ENCODE results near the gene JAKMIP2. TPM values are rescaled to one million over a fixed set of nuclear protein-coding genes. Genes with fewer than 3 reads are reported as not detected.

Gene JAKMIP2
- polyA plus RNA-seq, 1 donor from 2014 or later, result 46.3 TPM

DNA sequence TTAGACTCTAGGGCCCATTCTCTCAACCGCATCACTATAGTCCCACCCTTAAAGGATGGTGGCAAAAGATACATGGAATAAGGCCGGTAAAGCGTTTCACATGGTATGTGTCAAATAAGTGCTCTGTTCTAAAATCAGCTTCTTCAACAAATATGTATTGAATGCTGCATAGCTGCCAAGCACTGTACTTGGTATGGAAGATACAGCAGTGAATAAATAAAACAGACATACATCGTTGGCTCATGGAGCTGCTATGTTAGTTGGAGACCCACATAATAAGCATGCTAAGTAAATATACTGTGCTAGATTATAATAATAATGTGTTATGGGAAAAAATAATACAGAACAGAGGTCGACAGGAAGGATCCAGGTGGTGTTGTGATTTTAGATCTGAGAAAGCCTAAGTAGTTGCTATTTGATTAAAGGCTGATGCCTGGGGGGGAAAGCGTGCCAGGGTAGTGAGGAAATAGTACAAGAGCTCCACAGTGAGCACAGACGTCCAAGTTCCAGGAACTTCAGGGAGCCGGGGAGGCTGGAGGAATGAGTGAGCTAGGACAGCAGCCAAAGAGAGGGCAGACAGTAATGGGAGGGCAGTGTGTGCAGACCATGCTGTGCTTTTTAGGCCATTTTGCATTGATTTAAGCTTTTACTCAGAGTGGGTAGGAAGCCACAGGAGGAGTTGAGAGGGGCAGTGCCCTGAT is 93.7 kb downstream of the JAKMIP2 start:
- H3K4me2 ChIP-seq (ENCODE audit: low read length), result no peak overlapping the region
- no peak overlapping the region for H3K27ac ChIP-seq (ENCODE audit: low read length)
- H3F3A ChIP-seq (ENCODE audit: insufficient read depth, low read length, poor library complexity, severe bottlenecking), result no peaks in the 10 kb centered on the region
- peaks cover 23% of the 10 kb centered on the region for H3K79me2 ChIP-seq (replicated peaks; ENCODE audit: insufficient read depth, low read length)
- no peaks in the 10 kb centered on the region for H3K9me3 ChIP-seq (ENCODE audit: low read length)
- TF ChIP-seq MXI1 (conservative IDR thresholded peaks at IDR 0.05; ENCODE audit: poor library complexity, severe bottlenecking), result no peak
- TF ChIP-seq SMC3 (conservative IDR thresholded peaks at IDR 0.05; ENCODE audit: poor library complexity), result no peak
- TF ChIP-seq EP300 (conservative IDR thresholded peaks at IDR 0.05; ENCODE audit: poor library complexity, severe bottlenecking), result no peak
- no peak for TF ChIP-seq POLR2AphosphoS5 (IDR thresholded peaks at IDR 0.05)
- no peak for TF ChIP-seq RAD21 (conservative IDR thresholded peaks at IDR 0.05)
- TF ChIP-seq, protein P1, sequence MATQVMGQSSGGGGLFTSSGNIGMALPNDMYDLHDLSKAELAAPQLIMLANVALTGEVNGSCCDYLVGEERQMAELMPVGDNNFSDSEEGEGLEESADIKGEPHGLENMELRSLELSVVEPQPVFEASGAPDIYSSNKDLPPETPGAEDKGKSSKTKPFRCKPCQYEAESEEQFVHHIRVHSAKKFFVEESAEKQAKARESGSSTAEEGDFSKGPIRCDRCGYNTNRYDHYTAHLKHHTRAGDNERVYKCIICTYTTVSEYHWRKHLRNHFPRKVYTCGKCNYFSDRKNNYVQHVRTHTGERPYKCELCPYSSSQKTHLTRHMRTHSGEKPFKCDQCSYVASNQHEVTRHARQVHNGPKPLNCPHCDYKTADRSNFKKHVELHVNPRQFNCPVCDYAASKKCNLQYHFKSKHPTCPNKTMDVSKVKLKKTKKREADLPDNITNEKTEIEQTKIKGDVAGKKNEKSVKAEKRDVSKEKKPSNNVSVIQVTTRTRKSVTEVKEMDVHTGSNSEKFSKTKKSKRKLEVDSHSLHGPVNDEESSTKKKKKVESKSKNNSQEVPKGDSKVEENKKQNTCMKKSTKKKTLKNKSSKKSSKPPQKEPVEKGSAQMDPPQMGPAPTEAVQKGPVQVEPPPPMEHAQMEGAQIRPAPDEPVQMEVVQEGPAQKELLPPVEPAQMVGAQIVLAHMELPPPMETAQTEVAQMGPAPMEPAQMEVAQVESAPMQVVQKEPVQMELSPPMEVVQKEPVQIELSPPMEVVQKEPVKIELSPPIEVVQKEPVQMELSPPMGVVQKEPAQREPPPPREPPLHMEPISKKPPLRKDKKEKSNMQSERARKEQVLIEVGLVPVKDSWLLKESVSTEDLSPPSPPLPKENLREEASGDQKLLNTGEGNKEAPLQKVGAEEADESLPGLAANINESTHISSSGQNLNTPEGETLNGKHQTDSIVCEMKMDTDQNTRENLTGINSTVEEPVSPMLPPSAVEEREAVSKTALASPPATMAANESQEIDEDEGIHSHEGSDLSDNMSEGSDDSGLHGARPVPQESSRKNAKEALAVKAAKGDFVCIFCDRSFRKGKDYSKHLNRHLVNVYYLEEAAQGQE (IDR thresholded peaks at IDR 0.05; ENCODE audit: borderline replicate concordance), result no peak
- no peak for TF ChIP-seq EZH2 (IDR thresholded peaks at IDR 0.05; ENCODE audit: borderline replicate concordance, insufficient read depth, low read length, poor library complexity, severe bottlenecking)
- TF ChIP-seq TAF1 (IDR thresholded peaks at IDR 0.05; ENCODE audit: low read depth), result no peak
- TF ChIP-seq, protein P2, sequence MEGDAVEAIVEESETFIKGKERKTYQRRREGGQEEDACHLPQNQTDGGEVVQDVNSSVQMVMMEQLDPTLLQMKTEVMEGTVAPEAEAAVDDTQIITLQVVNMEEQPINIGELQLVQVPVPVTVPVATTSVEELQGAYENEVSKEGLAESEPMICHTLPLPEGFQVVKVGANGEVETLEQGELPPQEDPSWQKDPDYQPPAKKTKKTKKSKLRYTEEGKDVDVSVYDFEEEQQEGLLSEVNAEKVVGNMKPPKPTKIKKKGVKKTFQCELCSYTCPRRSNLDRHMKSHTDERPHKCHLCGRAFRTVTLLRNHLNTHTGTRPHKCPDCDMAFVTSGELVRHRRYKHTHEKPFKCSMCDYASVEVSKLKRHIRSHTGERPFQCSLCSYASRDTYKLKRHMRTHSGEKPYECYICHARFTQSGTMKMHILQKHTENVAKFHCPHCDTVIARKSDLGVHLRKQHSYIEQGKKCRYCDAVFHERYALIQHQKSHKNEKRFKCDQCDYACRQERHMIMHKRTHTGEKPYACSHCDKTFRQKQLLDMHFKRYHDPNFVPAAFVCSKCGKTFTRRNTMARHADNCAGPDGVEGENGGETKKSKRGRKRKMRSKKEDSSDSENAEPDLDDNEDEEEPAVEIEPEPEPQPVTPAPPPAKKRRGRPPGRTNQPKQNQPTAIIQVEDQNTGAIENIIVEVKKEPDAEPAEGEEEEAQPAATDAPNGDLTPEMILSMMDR (IDR thresholded peaks at IDR 0.05; ENCODE audit: poor library complexity, severe bottlenecking), result no peak
- H3K9ac ChIP-seq (ENCODE audit: low read length), result no peak overlapping the region
- no peaks in the 10 kb centered on the region for H3K9me2 ChIP-seq (ENCODE audit: insufficient read depth, low read length)
- H3K4me3 ChIP-seq (ENCODE audit: low read length), result no peak overlapping the region
- H3K36me3 ChIP-seq (ENCODE audit: insufficient read depth, low read length), result no peaks in the 10 kb centered on the region
- no peak overlapping the region for H2AFZ ChIP-seq (ENCODE audit: low read depth, low read length)
- no peaks in the 10 kb centered on the region for H4K20me1 ChIP-seq (ENCODE audit: insufficient read depth)
- no peaks in the 10 kb centered on the region for H3K27me3 ChIP-seq (ENCODE audit: insufficient read depth, low read depth, low read length)

DNA sequence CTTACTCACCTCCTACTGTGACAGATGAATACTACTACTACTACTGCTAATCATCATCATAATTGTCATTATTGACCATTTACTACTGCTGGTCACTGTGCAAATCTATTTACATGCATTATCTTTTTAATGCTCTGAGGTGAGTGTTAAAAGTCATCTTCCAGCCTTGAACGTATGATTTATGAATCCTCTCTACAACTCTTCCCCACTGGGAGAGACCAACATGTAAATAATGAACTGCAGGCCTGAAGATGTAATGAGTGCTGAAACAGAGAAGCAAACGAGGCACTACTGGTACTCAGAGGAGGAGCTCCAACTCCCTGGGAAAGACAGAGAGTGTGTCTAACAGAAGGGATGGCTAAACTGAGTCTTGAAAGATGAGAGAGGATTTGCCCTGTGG is 95.4 kb downstream of the JAKMIP2 start:
- Histone ChIP-seq H3K4me2 (ENCODE audit: low read length) (no peak overlapping the region), H3K79me2 (replicated peaks; ENCODE audit: insufficient read depth, low read length) (peaks cover 18% of the 10 kb centered on the region), H4K20me1 (ENCODE audit: insufficient read depth) (no peaks in the 10 kb centered on the region), H3K9me3 (ENCODE audit: low read length) (no peaks in the 10 kb centered on the region), H3K27me3 (ENCODE audit: insufficient read depth, low read depth, low read length) (no peaks in the 10 kb centered on the region), H3K27ac (ENCODE audit: low read length) (no peak overlapping the region), H3F3A (ENCODE audit: insufficient read depth, low read length, poor library complexity, severe bottlenecking) (peaks cover 4% of the 10 kb centered on the region), H3K4me3 (ENCODE audit: low read length) (no peak overlapping the region), H2AFZ (ENCODE audit: low read depth, low read length) (no peak overlapping the region), H3K9me2 (ENCODE audit: insufficient read depth, low read length) (no peaks in the 10 kb centered on the region), H3K36me3 (ENCODE audit: insufficient read depth, low read length) (no peaks in the 10 kb centered on the region), H3K9ac (ENCODE audit: low read length) (no peak overlapping the region)
- TF ChIP-seq, protein P1 (IDR thresholded peaks at IDR 0.05; ENCODE audit: borderline replicate concordance), result no peak
- TF ChIP-seq RAD21 (conservative IDR thresholded peaks at IDR 0.05) (no peak), TAF1 (IDR thresholded peaks at IDR 0.05; ENCODE audit: low read depth) (no peak), MXI1 (conservative IDR thresholded peaks at IDR 0.05; ENCODE audit: poor library complexity, severe bottlenecking) (no peak), EP300 (conservative IDR thresholded peaks at IDR 0.05; ENCODE audit: poor library complexity, severe bottlenecking) (no peak), POLR2AphosphoS5 (IDR thresholded peaks at IDR 0.05) (no peak), SMC3 (conservative IDR thresholded peaks at IDR 0.05; ENCODE audit: poor library complexity) (no peak), EZH2 (IDR thresholded peaks at IDR 0.05; ENCODE audit: borderline replicate concordance, insufficient read depth, low read length, poor library complexity, severe bottlenecking) (no peak)
- TF ChIP-seq, protein P2 (IDR thresholded peaks at IDR 0.05; ENCODE audit: poor library complexity, severe bottlenecking), result no peak
